Naive B cell (primary cell): ENCODE measurements around the gene PIK3C3. TPM values are rescaled to one million over a fixed set of nuclear protein-coding genes. Genes with fewer than 3 reads are reported as not detected.

Experiments
- ATAC-seq, 2 donors: fragments of 150-1000 bp; cut with Tn5 transposase; 2 replicates each; pipeline ENCODE4 v1.10.0; 2021; ENCODE audit warnings: low read depth in 2 of 2, mild to moderate bottlenecking in 2 of 2, moderate library complexity in 2 of 2
- DNase-seq: peaks from one replicate; pipeline ENCODE4 v3.0.0; 2022
- H3K27ac Mint-ChIP-seq, 6 donors: one replicate each; pipeline ENCODE4 v1.8.0; 2020 to 2022; ENCODE audit warnings: mild to moderate bottlenecking in 6 of 6, mixed read lengths in 6 of 6, moderate library complexity in 5 of 6, inconsistent platforms in 2 of 6
- H3K27me3 Mint-ChIP-seq, 3 donors: one replicate each; pipeline ENCODE4 v1.8.0; 2021 to 2022; ENCODE audit warnings: mixed read lengths in 3 of 3, mild to moderate bottlenecking in 1 of 3
- H3K36me3 Mint-ChIP-seq, 2 donors: one replicate each; pipeline ENCODE4 v1.8.0; 2020 to 2022; ENCODE audit warnings: mixed read lengths in 2 of 2, inconsistent platforms in 1 of 2, mild to moderate bottlenecking in 1 of 2
- H3K4me1 Mint-ChIP-seq, 3 donors: one replicate each; pipeline ENCODE4 v1.8.0; 2020 to 2022; ENCODE audit warnings: mixed read lengths in 3 of 3, inconsistent platforms in 1 of 3, mild to moderate bottlenecking in 1 of 3, moderate library complexity in 1 of 3
- H3K4me3 Mint-ChIP-seq, 8 donors: one replicate each; pipeline ENCODE4 v1.8.0; 2020 to 2022; ENCODE audit warnings: mild to moderate bottlenecking in 8 of 8, mixed read lengths in 8 of 8, moderate library complexity in 8 of 8, inconsistent platforms in 2 of 8
- H3K9me3 Mint-ChIP-seq, 7 donors: one replicate each; pipeline ENCODE4 v1.8.0; 2020 to 2022; ENCODE audit warnings: mixed read lengths in 7 of 7, mild to moderate bottlenecking in 5 of 7, inconsistent platforms in 2 of 7, moderate library complexity in 1 of 7
- polyA plus RNA-seq, 6 donors: library from polyadenylated mRNA; unstranded; fragments of 300-500 nt; fragmentation: Illumina TruSeq; gene quantifications; one replicate each; pipeline ENCODE4 v1.2.3, GENCODE V29; 2021; ENCODE audit warnings: low read depth in 6 of 6

The PIK3C3 gene
- polyA plus RNA-seq, 6 donors from 2014 or later, result 22.5 to 39.0 (median 34.2) TPM

DNA sequence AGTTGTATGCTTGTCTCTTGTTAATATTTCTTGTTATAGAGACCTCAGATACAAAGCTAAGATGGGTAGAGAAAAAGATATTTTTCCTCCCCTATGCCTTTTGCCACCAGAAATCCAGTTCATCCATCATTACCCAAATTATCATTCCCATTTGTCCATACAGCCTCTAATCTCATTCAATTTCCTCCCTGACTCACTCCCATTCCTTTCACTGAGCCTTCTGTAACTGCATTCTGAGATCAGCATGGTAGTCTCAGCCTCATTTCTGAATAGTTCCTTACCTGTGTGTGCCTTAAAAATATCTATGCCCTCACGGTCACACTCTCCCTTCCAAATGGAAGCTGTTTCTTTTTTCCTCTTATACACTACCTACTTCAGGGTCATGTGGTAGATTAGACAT, 15.7 kb upstream of the PIK3C3 start:
- Mint-ChIP-seq H3K4me1 (peaks cover 0 to 12% (median 7%) of the 10 kb centered on the region in 3 donors), H3K36me3 (no peaks in the 10 kb centered on the region), H3K4me3 (no peak overlapping the region), H3K27me3 (peaks cover 21 to 32% (median 29%) of the 10 kb centered on the region in 3 donors), H3K9me3 (peaks cover 0 to 2% (median 0%) of the 10 kb centered on the region in 7 donors), H3K27ac (peak overlapping the region in 1 of 6 donors; percentile 58)
- DNase-seq (no peak), ATAC-seq (no peak)

DNA sequence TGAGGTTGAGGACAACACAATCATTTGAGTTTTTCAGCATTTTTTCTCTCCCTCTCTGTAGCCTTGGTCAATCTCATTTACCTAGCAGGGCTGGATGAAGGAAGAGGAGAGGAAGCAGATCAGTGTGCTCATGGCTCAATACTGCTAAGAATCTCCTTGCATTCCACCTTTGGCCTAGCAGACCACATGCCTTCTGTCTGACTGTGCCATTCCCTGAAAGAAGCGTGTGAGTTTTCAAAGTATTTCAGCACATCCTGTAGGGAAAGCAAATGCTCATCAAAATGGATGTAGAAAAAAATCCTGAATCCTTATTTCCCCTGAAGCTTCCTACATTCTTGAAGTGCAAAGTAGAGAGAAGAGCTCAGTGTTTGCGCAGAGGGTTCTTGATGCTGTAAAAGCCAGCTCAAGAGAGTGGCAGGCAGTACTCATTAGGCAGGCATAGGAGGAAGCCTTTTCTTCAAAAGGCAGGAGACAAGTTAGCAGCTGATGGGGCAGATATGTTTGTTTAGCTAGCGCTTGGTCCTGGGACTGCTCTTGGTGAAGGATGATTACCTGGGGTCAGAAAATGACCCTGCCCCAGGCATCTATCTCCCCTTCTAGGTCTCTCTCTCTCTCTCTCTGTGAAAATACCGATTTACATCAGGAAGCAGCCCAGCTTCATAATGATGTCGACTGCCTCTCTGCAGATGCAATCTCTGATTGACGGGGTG, 14.4 kb upstream of the PIK3C3 start:
- no peaks in the 10 kb centered on the region for H3K9me3 Mint-ChIP-seq
- H3K36me3 Mint-ChIP-seq, result no peaks in the 10 kb centered on the region
- no peak overlapping the region for H3K4me3 Mint-ChIP-seq
- H3K27ac Mint-ChIP-seq, result no peak overlapping the region
- peaks cover 29 to 45% (median 36%) of the 10 kb centered on the region in 3 donors for H3K27me3 Mint-ChIP-seq
- ATAC-seq, result no peak
- DNase-seq, result no peak
- H3K4me1 Mint-ChIP-seq, result peaks cover 0 to 12% (median 7%) of the 10 kb centered on the region in 3 donors

DNA sequence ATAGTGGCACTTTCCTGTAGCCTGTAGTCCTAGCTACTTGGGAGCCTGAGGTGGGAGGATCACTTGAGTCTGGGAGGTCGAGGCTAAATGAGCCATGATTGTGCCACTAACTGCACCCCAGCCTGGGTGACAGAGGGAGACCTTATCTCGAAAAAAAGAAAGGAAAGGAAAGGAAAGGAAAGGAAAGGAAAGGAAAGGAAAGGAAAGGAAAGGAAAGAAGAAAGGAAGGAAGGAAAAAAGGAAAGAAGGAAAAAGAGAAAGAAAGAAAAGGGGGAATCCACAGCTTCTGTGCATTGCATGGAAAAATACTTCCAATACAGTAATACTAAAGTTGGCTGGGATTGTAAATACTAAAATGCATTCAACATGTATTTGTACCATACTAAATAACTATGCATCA, 12.8 kb upstream of the PIK3C3 start:
- ATAC-seq (no peak), DNase-seq (no peak)
- H3K36me3 Mint-ChIP-seq, result no peaks in the 10 kb centered on the region
- no peak overlapping the region for H3K27ac Mint-ChIP-seq
- peaks cover 0 to 12% (median 4%) of the 10 kb centered on the region in 3 donors for H3K4me1 Mint-ChIP-seq
- no peak overlapping the region for H3K4me3 Mint-ChIP-seq
- no peaks in the 10 kb centered on the region for H3K9me3 Mint-ChIP-seq
- peaks cover 38 to 59% (median 50%) of the 10 kb centered on the region in 3 donors for H3K27me3 Mint-ChIP-seq

DNA sequence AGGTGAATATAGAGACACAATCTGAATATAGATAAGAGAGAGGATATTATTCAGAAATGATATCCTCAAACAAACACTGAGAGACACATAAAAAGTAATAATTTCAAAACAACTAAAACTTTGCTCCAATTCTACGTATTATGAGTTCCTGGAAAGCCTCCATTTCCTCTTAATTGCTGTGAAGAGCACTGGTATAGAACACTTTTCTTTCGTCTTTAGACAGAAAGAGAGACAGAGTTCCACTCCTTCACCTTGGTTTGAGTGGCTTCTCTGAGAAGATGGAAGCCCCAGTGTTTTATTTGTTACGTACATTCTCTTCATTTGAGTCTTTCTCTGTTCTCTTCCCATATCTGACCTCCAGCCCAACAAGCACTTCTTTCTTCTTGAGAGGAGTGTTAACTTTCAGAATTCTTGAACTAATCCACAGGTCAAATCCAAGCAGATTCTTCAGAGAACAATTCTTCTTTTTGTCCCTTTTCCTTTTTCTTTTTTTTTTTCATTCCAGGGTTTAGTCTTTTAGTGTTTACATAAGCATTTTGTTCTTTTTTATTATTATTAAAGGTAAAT, 6.4 kb upstream of the PIK3C3 start:
- peaks cover 0 to under 1% (median 0%) of the 10 kb centered on the region in 3 donors for H3K4me1 Mint-ChIP-seq
- no peak overlapping the region for H3K27ac Mint-ChIP-seq
- no peaks in the 10 kb centered on the region for H3K36me3 Mint-ChIP-seq
- ATAC-seq (no peak), DNase-seq (no peak)
- H3K9me3 Mint-ChIP-seq, result no peaks in the 10 kb centered on the region
- H3K4me3 Mint-ChIP-seq, result no peak overlapping the region
- H3K27me3 Mint-ChIP-seq, result peaks cover 40 to 65% (median 57%) of the 10 kb centered on the region in 3 donors

DNA sequence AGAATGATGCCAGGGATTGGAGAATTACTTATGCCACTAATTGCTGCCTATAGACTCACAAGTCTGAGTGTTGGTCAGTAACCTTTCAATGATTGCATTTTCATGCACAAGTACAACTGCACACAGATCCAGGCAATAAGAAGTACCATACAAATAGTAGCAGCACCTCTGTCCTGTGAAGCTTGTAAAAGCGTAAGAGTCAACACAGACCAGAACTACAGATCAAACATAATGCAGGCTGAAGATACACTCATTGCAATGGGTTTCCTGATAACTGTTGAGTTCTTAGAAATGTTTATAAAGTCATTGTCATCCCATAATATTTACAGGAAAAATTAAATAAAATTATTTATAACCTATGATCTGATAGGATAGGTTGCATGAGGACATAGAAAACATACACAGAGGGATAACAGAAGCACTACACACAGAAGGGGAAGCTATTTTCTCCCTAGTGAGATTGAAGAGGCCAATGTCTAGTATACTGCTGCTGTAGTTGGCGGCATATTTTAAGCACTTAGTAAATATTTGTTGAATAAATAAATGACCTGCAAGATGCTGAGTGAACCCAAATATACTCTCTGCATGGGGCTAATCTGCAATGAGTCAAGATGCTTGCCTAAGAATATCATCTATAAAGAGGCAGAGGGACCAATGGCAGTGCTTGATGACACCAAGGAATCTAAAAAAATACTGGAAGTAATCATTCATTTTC, 5.7 kb upstream of the PIK3C3 start:
- H3K4me1 Mint-ChIP-seq, result no peaks in the 10 kb centered on the region
- H3K4me3 Mint-ChIP-seq, result no peak overlapping the region
- H3K27ac Mint-ChIP-seq, result no peak overlapping the region
- no peak for DNase-seq
- no peaks in the 10 kb centered on the region for H3K9me3 Mint-ChIP-seq
- H3K27me3 Mint-ChIP-seq, result peaks cover 36 to 61% (median 54%) of the 10 kb centered on the region in 3 donors
- no peaks in the 10 kb centered on the region for H3K36me3 Mint-ChIP-seq
- no peak for ATAC-seq

DNA sequence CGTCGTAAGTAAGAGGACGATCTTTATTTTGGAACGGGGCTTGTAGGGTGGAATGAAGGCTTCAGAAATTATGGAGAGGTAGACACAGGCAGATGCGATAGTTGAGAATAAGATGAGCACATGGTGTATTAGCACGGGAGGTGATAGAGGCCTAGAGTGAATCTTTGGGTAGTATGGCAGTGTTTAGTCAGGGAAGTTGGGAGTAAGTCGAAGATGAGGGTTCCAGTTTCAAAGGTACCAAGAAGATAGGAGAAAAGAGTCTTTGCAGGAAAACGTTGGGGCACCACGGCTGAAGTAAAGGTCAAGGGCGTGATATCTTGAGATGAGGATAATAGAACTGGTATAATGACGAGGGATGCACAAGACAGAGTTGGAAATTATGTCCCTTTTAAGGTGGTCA, 654 bp downstream of the PIK3C3 start:
- peak overlapping the region; percentile 58 to 100 (median 98) for H3K27ac Mint-ChIP-seq
- peak overlapping the region; percentile 97 to 100 (median 100) for H3K4me3 Mint-ChIP-seq
- H3K36me3 Mint-ChIP-seq, result peaks cover 7 to 19% of the 10 kb centered on the region in 2 donors
- H3K9me3 Mint-ChIP-seq, result no peaks in the 10 kb centered on the region
- peaks cover 32 to 43% (median 33%) of the 10 kb centered on the region in 3 donors for H3K4me1 Mint-ChIP-seq
- peaks cover 3 to 10% (median 9%) of the 10 kb centered on the region in 3 donors for H3K27me3 Mint-ChIP-seq
- DNase-seq (no peak), ATAC-seq (no peak)

DNA sequence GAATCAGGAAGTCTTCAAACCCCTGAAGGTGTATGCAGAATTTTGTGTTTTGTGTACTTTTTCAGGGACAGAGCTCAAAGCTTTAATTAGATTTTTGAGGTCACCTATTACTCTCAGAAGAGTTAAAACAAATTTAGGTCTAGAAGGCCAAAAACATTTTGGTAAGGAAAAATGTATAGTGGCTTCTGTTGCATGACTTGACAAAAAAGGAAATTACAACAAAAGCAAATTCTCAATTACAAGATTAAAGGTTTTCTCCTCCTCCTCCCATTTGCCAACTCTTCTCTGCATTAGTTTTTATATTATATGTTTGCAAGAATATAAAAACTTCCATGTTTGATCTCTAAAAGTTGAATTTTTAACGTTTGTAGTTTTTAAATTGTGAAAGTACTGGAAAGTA, 4.0 kb downstream of the PIK3C3 start:
- H3K4me1 Mint-ChIP-seq, result peaks cover 32 to 47% (median 33%) of the 10 kb centered on the region in 3 donors

DNA sequence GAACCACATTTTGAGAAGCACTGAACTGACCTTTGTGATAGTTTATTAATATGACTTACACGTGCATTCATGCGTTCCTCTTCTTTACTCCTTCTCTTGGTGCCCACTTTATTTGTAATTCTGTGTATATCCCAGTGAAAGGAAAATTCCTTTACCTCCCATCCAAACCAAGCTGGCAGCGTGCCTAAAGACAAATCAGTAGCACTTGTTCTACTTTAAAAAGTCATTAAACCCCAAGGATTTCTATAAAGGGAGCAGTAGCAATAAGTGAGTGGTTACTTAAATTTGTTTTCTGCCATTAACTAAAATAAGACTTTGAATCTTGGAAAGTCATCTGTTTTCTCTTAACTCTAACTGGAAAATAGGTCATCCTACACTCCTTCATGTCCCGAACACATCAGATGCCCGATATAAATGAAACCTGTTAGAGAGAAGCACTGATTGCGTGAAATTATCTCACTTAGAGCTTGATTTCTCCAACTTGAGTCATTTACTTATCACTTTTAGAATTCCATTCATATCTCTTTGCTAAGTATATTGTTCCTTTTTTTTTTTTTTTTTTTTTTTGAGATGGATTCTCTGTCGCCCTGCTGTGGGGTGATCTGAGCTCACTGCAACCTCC, 10.7 kb downstream of the PIK3C3 start:
- no peak for DNase-seq
- no peak overlapping the region for H3K27ac Mint-ChIP-seq
- no peak for ATAC-seq
- peaks cover 0 to 26% of the 10 kb centered on the region in 2 donors for H3K36me3 Mint-ChIP-seq
- peaks cover 0 to 3% (median 0%) of the 10 kb centered on the region in 3 donors for H3K4me1 Mint-ChIP-seq
- no peak overlapping the region for H3K4me3 Mint-ChIP-seq
- no peaks in the 10 kb centered on the region for H3K9me3 Mint-ChIP-seq
- H3K27me3 Mint-ChIP-seq, result no peaks in the 10 kb centered on the region

More for the DNA sequence above, 4.0 kb downstream of the PIK3C3 start:
- ATAC-seq, result no peak
- H3K36me3 Mint-ChIP-seq, result peaks cover 7 to 29% of the 10 kb centered on the region in 2 donors
- H3K27me3 Mint-ChIP-seq, result no peaks in the 10 kb centered on the region
- H3K4me3 Mint-ChIP-seq, result no peak overlapping the region
- H3K9me3 Mint-ChIP-seq, result no peaks in the 10 kb centered on the region
- no peak overlapping the region for H3K27ac Mint-ChIP-seq
- DNase-seq, result no peak

DNA sequence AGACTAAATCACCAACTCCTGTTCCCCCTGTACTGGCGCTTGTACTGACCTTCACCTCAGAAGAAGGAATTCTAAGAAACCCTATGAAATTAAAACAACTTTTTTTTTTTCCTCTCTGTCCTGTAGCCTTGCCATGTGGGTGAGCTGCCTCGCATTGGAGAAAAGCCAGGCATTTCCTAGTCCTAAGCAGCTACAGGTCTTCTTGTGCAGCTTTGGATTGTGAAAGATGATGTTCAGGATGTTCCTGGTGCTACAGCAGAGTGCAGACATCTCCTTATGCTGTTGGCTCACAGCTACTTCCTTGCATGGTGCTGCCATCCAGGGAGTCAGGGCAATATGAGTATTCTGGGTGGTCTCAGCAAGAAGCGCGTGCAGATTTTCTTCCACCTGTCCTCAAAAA, 11.9 kb downstream of the PIK3C3 start:
- Mint-ChIP-seq H3K27me3 (no peaks in the 10 kb centered on the region), H3K9me3 (no peaks in the 10 kb centered on the region), H3K4me3 (no peak overlapping the region), H3K27ac (peak overlapping the region in 1 of 6 donors; percentile 13), H3K36me3 (peaks cover 0 to 23% of the 10 kb centered on the region in 2 donors), H3K4me1 (peaks cover 0 to 2% (median 0%) of the 10 kb centered on the region in 3 donors)
- DNase-seq, result no peak
- ATAC-seq, result no peak

DNA sequence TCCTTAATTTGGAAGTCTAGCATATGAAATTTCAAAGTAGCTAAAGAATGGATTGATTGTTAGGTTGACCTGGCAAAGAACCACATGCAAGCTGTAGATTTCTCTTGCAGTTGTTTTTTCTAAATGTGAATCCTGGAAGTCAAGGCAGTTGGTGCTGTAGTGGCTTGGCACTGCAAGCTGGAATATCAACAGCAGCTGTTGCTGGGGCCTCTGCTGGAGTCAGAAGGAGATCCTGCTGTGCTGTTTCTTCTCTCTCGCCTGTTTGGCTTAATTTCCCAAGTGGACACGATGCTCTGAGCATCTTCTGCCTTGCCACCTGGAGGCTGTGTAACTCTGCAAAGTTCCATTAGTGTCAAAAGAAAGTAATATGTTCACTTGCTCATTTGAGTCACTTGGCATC, 12.6 kb downstream of the PIK3C3 start:
- Mint-ChIP-seq H3K27ac (no peak overlapping the region), H3K27me3 (no peaks in the 10 kb centered on the region), H3K4me3 (no peak overlapping the region), H3K9me3 (no peaks in the 10 kb centered on the region), H3K36me3 (peaks cover 0 to 23% of the 10 kb centered on the region in 2 donors), H3K4me1 (peaks cover 0 to 7% (median 2%) of the 10 kb centered on the region in 3 donors)
- ATAC-seq (no peak), DNase-seq (no peak)

DNA sequence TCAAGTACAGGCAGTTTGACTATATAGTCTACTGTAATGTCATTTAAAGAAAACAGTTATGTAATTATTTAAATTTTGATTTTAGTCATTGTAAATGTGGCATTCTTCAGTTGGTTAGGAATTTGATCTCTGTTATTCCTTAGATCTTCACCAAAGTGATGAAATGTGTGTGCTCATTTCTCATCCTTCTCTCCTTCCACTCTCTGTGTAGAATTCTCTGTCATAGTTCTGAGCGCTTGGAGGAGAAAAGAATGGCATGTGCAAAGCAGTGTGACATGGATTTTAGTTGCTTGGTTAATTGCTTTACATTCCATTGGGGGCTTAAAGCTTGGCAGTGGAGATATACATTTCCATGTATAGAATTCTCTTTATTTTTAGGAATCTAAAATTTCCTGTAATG, 14.8 kb downstream of the PIK3C3 start:
- DNase-seq (no peak), ATAC-seq (no peak)
- H3K27me3 Mint-ChIP-seq, result no peaks in the 10 kb centered on the region
- peaks cover 0 to 10% (median 5%) of the 10 kb centered on the region in 3 donors for H3K4me1 Mint-ChIP-seq
- H3K36me3 Mint-ChIP-seq, result peaks cover 0 to 20% of the 10 kb centered on the region in 2 donors
- no peak overlapping the region for H3K27ac Mint-ChIP-seq
- H3K9me3 Mint-ChIP-seq, result no peaks in the 10 kb centered on the region
- no peak overlapping the region for H3K4me3 Mint-ChIP-seq

DNA sequence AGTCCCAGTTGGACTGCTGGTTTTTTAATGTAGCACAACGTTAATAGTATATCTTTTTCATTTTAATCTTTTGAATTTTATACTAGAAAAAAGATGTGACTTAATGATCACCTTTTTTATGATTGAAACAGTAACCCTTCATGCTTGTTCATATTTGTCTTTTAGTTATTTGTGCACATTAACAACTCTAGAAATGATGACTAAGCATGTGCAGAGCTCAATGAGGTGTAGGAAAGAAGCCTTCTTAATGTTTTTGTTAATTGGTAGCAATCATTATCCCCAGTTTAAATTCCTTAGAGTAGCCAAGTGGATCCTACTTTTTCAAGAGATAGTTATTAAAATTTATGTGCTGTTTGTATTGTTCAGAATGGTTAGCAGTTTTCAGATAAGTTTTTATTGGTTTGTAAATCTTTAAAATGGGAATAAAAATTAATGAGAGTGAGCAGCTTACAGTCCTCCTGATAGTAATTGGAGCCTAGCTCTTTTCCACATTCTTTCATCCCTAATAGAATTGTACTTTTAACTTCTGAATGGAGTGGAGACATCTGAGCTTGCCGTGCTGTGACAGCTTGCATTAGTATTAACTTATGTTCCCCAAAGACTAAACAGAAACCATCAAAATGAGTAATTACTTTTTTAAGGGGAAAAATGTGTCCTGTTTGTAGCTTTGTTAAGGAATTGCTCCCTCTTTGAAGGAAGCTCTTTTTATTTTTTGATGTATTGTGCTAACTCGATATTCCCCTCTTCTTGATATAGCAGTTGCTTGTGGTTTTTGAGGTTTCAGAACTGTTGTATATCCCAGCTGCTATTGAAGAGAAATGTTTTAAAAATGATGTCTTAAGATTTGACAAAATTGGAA, 17.3 kb downstream of the PIK3C3 start:
- peak overlapping the region in 2 of 6 donors; percentile 26 to 36 for H3K27ac Mint-ChIP-seq
- H3K27me3 Mint-ChIP-seq, result no peaks in the 10 kb centered on the region
- no peaks in the 10 kb centered on the region for H3K9me3 Mint-ChIP-seq
- peak overlapping the region in 1 of 8 donors; percentile 7 for H3K4me3 Mint-ChIP-seq
- peaks cover 0 to 10% (median 5%) of the 10 kb centered on the region in 3 donors for H3K4me1 Mint-ChIP-seq
- ATAC-seq (no peak), DNase-seq (no peak)
- H3K36me3 Mint-ChIP-seq, result peaks cover 0 to 21% of the 10 kb centered on the region in 2 donors
